GM21825 (cell line): ENCODE measurements around the gene TUBGCP5.
A peak's percentile ranks its signal among the peaks of the same experiment; 100 is the strongest.

Experiments
- ATAC-seq: cut with Tn5 transposase; IDR thresholded peaks from one replicate; pipeline ENCODE4 v1.9.1; 2021; ENCODE audit warnings: mild to moderate bottlenecking, moderate library complexity; ENCODE audit not compliant: unreplicated experiment

The TUBGCP5 gene

DNA sequence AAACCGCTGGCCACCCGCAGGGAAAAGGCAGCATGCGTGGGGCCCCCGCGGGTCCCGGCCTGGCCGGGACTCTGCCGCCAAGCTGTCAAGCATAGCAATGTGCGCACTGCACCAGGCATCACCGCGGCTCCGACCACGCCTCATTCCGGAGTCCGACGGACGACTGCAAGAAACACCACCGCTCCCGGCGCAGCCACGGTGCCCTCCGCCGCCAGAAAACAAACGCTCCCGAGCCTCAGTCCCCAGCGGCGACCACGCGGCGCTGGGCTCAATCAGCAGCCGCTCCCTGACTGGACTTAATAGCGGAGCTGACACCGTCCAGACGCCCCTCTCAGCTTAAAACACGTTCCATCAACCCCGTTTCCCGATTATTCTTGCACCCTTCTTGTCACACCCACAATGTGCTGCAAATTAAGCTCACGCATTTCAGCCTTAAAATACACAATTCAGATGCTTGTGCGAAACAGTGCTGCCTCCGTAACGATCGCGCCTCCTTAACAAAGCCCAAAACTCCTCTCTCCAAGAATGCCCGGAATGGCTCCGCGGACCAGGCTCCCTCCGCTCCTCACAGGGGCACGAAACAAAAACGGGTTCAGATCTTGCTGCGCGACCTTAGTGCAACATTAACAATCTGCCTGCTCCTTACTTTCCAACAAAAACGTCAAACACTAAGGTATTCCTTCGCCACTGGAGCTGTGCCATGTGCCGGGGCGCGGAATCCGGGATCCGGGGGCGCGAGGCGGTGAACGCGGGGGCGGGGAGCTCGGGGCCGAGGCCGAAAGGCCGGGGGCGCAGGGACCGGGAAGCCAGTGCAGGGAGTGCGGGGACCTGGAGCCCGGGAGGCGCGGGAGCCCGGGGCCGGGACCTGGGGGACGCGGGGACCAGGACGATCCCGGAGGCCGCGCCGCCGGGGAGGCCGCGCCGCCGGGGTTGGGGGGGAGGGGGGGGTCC lies 59.9 kb downstream of the TUBGCP5 start:
- ATAC-seq = peak; percentile 48

DNA sequence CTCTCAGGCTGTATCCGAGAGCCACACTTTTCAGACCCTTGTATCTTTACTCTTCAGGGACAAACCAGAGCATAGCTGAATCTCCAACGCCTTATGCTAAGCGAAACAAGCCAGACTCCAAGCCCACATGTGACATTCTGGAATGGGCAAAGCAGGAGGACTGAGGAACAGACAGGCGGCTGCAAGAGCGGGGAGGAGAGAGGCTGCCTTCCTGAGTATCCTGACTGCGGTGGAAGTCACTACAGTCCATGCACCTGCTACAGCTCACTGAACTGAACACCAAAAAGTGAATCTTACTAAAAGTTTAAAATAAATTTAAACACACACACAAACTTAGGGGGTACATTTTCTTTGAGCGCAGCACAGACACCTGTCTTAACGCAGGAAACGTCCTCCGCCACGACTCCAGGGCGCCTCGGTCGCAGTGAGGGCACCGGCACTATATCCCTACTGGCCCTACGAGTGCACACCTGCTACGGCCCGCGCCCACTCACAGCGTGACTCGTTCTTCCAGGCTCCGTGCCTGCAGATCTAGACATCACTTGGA lies 60.6 kb downstream of the TUBGCP5 start:
- peak; percentile 37 for ATAC-seq

DNA sequence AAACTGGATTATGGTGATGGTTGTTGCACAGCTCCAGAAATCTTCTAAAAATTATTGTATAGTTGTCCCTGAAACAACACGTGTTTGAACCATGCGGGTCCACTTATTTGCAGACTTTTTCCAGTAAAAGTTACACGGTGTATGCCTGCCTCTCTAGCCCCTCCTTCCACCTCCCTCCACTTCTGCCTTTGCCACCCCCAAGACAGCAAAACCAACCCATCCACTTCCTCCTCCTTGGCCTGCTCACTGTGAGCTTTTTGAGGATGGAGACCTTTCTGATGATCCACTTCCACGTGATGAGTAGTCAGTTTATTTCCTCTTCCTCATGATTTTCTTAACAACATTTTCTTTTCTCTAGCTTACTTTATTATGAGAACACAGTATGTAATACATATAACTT lies 64.6 kb downstream of the TUBGCP5 start:
- no peak for ATAC-seq

DNA sequence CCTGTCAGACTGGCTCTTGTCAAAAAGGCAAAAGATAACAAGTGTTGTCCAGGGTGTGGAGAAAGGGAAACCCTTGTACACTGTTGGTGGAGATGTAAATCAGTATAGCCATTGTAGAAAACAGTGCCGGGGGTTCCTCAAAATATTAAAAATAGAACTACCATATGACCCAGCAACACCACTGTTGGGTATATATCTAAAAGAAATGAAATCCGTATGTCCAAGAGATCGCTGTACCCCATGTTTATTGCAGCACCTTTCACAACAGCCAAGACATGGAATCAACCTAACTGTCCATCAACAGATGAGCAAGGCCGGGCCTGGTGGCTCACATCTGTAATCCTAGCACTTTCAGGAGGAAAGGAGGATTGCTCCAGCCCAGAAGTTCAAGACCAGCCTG lies 65.4 kb downstream of the TUBGCP5 start:
- no peak for ATAC-seq

DNA sequence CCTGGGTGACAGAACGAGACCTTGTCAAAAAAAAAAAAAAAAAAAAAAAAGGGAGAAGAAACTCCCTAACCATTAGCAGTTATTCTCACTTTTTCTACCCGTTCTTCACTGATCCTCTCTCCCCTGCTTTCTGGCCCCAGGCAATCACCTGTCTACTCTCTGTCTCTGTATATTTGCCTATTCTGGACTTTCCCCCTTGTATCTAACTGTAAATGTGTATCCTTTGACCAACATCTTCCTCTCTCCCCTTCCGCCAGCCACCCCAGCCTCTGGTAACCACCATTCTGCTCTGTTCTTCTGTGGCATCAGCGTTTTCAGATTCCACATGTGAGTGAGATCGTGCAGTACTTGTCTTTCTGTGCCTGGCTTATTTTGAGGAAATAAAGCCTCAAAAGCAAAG lies 66.1 kb downstream of the TUBGCP5 start:
- ATAC-seq = peak; percentile 70

DNA sequence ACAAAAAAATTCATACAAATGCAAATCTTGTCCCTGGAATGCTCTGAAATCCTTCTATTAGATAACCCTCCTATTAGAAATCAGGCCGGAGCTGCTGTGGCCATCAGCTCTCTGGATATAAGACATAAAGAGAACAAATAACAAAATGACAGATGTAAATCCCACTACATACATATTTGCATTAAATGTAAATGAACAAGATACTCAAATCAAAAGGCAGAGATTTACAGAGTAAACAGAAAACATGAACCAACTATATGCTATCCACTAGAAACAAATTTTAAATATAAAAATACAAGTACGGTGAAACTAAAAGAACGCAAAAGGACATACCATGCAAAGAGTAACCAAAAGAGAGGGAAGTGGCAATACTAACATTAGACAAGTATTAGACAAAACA lies 69.9 kb downstream of the TUBGCP5 start:
- ATAC-seq = no peak

DNA sequence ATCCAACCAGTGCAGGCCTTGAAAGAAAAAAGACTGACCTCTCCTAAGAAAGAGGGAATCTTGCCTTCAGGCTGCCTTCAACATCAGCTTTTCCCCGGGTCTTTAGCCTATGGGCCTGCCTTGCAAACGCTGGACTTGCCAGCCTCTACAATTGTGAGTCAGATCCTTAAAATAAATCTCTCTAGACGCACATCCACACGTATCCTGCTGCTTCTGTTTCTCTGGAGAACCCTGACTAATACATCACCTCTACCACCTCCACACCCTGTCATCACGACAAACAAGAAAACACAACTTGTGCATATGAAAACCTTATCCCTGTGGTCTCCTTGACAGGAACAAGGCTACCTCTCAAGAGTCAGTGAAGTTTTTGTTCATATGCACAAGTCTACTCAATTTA lies 71.0 kb downstream of the TUBGCP5 start:
- ATAC-seq = no peak

DNA sequence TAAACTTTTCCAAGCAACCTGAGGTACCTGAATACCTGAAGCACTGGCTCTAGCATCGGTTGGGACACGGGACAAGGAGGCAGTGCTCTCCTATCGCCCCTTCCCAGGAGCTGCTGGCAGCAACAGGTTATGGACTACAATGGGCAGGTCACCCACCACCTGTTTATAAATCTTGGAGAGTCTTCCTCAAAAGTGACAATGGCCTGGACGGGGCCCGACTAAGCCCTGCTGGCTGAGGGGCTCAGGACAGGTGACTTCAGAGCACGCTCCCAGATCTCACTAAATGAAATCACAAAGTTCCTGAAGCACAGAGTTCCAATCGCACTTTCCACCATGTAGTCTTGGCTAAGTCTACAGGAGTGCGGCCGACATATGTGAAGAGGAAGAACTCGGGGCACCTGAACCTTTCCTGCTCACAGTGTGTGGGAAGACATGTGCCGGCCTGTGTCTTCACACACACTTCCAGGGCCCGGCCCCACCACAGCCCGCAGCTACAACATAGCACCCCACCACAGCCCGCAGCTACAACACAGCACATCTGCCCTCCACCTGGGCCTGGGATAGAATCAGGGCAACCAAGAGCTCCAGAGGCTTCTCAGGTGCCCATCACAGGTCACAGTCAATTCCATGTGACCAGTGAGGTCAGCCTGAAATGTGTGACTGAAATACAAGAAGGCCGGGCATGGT lies 72.1 kb downstream of the TUBGCP5 start:
- ATAC-seq = no peak

DNA sequence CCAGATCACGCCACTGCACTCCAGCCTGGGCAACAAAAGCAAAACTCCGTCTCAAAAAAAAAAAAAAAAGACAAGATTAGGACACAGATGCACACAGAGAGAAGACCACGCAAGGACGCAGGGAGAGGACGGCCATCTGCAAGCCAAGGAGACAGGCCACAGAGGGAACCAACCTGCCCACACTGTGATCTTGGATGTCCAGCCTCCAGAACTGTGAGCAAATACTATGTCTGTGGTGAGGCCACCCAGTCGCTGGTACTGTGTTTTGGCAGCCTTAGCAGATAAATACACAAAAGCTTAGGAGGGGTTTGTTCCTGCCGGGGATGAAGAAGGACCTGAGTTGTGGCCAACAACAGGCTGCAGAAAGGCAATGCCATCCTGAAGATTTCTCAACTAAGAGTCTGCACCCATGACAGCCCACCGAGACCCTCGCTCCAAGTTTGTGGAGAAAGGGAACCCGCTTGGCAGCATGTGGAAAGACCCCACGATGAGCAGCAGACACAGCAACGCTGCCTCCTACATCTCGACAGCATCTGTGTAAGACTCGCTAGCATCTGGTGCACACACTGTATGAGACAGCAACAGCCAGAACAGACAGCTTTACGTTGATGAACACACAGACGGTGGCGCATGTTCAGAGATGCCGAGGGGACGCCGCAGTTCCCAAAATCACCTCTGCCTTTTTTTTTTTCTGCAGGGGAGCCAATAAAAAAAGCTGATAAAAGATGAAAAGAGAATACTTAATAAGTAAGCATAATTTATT lies 72.9 kb downstream of the TUBGCP5 start:
- ATAC-seq = no peak

DNA sequence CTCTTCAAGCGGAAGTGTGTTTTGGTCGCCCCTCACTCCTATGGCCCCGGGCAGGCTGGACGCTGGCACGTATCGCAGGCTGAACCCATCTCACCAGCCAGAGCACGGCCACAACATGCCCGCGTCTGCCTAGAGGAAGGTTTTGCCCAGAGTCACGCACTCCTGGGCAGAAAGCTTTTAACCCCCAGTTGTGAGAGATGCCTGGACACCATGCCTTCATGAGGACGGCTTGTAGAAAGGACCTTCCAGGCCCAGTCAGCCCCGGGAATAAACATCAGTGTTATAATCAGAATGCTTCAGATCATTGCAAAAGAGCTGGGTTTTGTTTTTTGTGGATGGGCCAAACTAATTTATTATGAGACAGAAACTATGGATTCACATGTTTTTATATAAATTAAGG lies 75.7 kb downstream of the TUBGCP5 start:
- ATAC-seq = no peak

DNA sequence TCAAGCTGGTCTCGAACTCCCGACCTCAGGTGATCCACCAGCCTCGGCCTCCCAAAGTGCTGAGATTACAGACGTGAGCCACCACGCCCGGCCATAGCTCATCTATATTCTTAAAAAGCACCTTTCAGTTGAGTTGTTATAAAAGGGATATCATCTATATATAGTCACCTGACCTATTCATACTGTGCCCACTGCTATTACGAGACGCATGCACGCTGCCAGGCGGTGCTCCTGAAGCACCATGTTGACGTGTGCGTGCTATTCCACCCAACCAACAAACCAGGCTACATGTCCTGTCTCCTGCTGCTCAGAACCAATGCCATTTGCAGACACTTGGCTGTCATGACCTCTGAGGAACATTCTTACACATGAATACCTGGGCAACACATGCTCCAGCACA lies 76.8 kb downstream of the TUBGCP5 start:
- ATAC-seq = no peak

DNA sequence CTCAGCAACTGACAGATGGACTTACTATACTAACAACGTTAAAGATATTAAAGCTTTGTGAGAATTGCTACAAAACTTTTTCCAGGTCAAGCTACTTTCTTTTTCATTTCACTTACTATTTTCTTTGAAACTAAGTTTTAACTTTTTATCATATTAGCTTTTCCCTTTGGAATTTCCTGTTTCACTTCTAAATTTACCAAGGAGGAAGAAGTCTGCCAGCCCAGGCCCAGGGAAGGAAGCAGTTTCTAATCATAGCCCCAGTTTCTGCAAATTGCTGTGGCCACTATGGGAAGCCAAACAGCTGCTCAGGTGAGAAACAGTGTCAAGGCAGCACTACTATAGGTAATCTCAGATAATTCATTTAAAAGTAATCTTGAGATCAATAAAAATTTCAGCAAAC lies 77.6 kb downstream of the TUBGCP5 start:
- ATAC-seq = no peak

DNA sequence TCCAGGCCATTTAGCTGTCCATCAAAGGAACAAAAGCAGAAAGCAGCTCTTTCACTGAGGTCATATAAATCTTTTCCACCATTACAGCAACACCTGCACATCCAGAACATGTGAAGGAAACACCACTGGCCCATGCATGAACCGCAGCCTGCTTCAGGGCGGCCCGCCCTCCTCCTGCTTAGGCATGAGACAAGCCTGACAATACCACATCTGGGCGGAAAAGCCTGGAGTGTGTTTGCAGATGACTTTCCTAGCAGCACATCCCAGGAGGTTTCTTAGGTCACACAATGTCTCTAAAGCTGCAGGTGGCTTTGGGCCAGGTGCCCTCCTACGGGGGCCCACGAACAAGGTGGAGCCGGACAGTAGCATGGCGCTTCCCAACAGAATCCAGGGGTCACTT lies 78.8 kb downstream of the TUBGCP5 start:
- no peak for ATAC-seq

DNA sequence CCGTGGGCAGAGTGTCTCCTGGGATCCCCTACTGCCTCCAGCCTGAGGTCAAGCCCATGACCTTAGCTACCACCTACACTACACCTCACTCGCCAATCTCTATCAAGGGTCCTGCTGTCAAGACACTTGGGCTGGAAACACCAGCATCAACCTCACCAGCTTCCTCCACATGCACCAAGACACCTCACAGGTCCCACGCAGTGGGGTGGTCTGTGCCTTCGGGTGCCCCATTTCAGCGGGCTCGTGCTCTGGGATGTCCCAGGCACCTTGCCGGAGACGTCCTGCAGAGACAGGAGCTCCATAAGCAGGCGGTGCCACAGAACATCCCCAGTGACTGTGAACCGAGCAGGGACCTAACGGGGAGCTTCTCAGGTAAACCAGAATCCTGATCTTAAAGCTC lies 79.2 kb downstream of the TUBGCP5 start:
- no peak for ATAC-seq

DNA sequence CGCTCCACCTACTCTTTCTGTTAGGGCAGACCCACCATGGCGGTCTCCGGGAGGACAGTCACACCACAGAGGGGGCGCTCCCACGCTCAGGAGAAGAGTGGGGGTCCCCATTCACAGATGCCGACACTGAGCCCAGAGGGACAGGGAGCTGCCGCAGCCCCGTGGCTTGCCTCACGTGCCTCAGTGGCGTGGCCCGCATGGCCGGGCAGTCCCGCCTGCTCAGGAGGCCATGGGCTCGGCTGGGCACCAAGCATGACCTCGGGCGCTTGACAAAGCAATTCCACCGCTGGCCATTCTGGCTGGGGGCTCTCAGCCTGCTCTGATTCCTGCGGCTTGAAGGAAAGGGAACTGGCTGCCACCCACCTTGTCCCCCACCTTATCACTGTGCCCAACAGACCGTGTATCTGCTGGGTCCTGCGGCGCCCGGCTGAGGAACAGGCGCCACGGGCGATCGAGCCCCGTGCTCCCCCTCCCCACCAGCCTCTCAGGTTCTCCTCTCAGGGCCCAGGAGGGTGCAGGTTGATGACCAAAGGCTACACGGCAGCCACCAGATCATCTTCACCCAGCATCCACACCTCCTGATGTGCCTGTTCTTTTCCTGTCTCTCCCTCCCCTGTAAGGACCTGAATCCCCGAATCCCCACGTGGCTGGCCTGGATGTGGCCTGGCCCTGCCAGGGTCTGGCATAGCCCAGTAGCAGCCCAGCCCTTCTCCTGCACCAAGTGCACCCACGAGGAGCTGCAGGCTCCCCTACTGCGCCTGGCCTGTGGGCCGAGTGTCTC lies 79.9 kb downstream of the TUBGCP5 start:
- no peak for ATAC-seq

DNA sequence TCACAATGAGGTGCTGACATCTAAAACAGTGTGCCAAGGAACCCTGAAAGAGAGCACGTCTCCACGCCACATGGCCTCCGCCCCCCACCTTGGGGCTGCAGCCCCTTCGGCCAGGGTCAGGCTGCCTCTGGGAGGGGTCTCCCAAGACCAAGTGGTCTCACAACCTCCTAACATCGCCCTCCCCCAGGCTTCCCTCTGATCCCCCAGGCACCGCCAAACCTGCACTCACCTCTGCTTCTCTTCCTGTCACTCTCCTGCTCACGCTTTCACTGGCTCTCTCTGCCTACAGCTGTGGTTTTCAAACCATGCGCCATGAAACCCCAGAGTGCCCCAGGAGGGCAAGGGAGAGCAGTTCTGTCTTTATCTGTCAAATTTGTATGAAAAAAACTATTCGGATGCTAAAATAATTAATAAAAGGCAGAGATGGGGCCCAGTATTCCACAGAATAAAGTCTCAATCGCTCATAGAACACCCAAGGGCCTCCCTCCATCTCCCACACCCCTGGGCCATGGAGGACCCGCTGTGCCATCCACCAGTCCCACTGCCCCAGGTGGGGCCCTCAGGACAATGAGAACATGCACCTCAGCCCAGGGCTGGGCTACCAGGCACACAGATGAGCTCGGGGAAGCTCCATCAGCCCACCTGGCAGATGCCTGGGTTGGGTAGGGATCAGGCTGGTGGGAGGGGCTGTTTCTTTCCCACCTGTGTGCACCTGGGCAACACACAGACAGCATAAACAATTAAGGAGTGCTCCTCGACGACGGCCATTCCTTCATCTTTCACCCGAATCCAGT lies 80.7 kb downstream of the TUBGCP5 start:
- peak; percentile 57 for ATAC-seq

DNA sequence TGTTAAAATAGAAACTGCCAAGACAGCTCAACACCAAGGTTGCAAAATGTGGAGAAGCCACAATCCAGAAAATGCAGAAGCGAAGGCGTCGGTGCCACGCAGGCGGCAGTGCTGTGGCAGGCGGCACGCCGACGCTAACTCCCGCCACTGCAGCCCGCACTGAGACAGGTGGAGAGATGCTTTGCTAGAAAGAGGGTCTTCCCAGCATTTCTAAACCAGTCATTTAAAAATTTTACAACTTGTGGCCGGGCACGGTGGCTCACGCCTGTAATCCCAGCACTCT lies 82.5 kb downstream of the TUBGCP5 start:
- no peak for ATAC-seq

DNA sequence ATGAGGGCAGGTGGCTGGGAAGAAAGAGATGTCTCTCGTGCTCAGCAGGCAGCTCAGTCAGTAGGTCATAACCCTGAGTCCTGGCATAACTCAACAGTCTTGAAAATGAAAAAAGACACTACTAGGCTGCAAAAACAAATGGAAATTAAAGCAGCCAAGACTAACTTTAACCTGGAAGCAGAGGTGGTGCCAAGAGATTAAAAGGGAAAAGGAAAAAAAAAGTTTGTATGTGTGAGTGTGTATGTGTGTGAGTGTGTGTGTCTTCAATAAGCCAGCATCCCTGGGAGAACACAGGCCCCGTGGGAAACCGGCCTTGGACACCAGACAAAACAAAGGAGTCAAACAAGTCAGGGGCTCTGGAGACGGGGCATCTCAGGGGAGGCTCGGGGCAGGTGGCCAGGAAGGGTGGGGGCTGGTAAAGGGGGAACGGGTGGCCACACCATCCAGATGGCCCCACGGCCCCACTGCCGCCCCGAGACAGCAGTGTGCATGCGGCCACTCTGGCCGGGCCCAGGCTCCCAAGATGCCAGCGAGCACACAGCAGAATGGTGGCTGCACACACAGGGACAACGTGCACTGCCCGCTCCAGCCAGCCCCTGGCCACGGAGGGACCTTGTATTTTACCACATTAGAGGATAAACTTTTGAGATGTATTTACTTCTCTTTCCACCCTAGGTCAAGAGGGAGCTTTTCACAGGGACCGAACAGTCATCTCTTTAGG lies 83.0 kb downstream of the TUBGCP5 start:
- no peak for ATAC-seq

DNA sequence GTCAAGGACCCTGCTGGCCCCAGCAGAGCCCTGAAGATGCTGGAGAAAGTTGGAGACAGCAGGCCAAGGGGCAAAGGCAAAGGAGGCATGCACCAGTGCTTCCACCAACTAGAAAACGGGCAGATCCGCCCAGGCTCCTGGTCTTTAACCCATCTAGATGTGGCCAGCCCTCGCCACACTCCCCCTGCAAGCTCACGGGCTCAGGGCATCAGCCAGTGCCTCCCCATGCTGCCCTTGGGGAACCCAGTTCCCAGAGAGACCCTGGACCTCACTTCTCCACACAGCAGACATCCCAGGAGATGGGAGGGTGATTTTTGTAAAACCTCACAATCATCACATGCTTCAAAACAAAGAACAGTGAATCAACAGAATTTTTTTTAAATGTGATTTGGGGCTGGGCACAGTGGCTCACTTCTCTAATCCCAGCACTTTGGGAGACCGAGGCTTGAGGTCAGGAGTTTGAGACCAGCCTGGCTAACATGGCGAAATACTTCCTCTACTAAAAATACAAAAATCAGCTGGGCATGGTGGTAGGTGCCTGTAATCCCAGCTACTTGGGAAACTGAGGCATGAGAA lies 83.7 kb downstream of the TUBGCP5 start:
- no peak for ATAC-seq
